NCI-H146 (cell line): ENCODE data around the gene RAB1B.
"Not testable (repeated sequence)": the region's sequence is repeated elsewhere in the genome, so short reads cannot be mapped to it uniquely, and the experiment has no call there.

Experiments
- DNase-seq: peaks from one replicate; lab custom pipeline; 2025; lab: John Stamatoyannopoulos, UW

RAB1B gene

GRCh38 chr11:66239998-66240780 lies 28.2 kb upstream of the RAB1B start:
- DNase-seq, result no peak

- no peak for DNase-seq
Observed at GRCh38 chr11:66240781-66241136, 27.7 kb upstream of the RAB1B start.

GRCh38 chr11:66242095-66242765 lies 26.2 kb upstream of the RAB1B start:
- no peak for DNase-seq

- no peak for DNase-seq
Observed at GRCh38 chr11:66243782-66244535, 24.5 kb upstream of the RAB1B start.

GRCh38 chr11:66247295-66247694 lies 21.1 kb upstream of the RAB1B start:
- no peak for DNase-seq

GRCh38 chr11:66247801-66248200 lies 20.6 kb upstream of the RAB1B start:
- no peak for DNase-seq

GRCh38 chr11:66248903-66249302 lies 19.5 kb upstream of the RAB1B start:
- no peak for DNase-seq

GRCh38 chr11:66251809-66252208 lies 16.6 kb upstream of the RAB1B start:
- no peak for DNase-seq

GRCh38 chr11:66253081-66253480 lies 15.4 kb upstream of the RAB1B start:
- not testable (repeated sequence) for DNase-seq

GRCh38 chr11:66258473-66258893 lies 10.0 kb upstream of the RAB1B start:
- DNase-seq, result no peak

GRCh38 chr11:66259225-66259624 lies 9.2 kb upstream of the RAB1B start:
- no peak for DNase-seq

GRCh38 chr11:66259956-66260355 lies 8.5 kb upstream of the RAB1B start:
- no peak for DNase-seq

GRCh38 chr11:66261578-66261977 lies 6.9 kb upstream of the RAB1B start:
- DNase-seq, result no peak

- DNase-seq, result no peak
Observed at GRCh38 chr11:66262191-66262590, 6.2 kb upstream of the RAB1B start.

GRCh38 chr11:66262696-66263095 lies 5.7 kb upstream of the RAB1B start:
- DNase-seq, result no peak

GRCh38 chr11:66263231-66263630 lies 5.2 kb upstream of the RAB1B start:
- DNase-seq, result no peak

GRCh38 chr11:66263785-66264184 lies 4.7 kb upstream of the RAB1B start:
- no peak for DNase-seq

- no peak for DNase-seq
Observed at GRCh38 chr11:66264383-66264782, 4.1 kb upstream of the RAB1B start.

- no peak for DNase-seq
Observed at GRCh38 chr11:66264914-66265313, 3.5 kb upstream of the RAB1B start.

- DNase-seq, result no peak
Observed at GRCh38 chr11:66265531-66266377, 2.7 kb upstream of the RAB1B start.

- no peak for DNase-seq
Observed at GRCh38 chr11:66266378-66267038, 1.9 kb upstream of the RAB1B start.

GRCh38 chr11:66267039-66267378 lies 1.4 kb upstream of the RAB1B start:
- DNase-seq, result no peak
